PFSK-1 (cell line): ENCODE data around the gene KCNMA1.

ENCODE experiments used
- FOXP2 ChIP-seq: optimal IDR thresholded peaks from 2 replicates; pipeline ENCODE3; 2011; ENCODE audit warnings: borderline replicate concordance, control low read depth, inconsistent platforms; ENCODE audit not compliant: insufficient read depth; ENCODE audit errors: extremely low read length, extremely low read depth
- POLR2AphosphoS5 ChIP-seq: IDR thresholded peaks from 2 replicates; pipeline ENCODE4 v1.6.1; 2012; ENCODE audit warnings: low read depth, mild to moderate bottlenecking, control low read depth, low read length, moderate library complexity
- SIN3A ChIP-seq: IDR thresholded peaks from 2 replicates; pipeline ENCODE4 v1.6.1; 2012; ENCODE audit warnings: mild to moderate bottlenecking, low read length, moderate library complexity, borderline replicate concordance; ENCODE audit not compliant: insufficient read depth
- TAF1 ChIP-seq: IDR thresholded peaks from 2 replicates; pipeline ENCODE4 v1.6.1; 2012; ENCODE audit warnings: low read length, control low read depth, borderline replicate concordance; ENCODE audit not compliant: insufficient read depth
- TF ChIP-seq, protein P1 (sequence below), 2 experiments: IDR thresholded peaks; 2 replicates each; pipeline versions ENCODE4 v1.6.1 to v1.8.0; 2011 to 2012; ENCODE audit warnings: low read depth in 2 of 2, low read length in 2 of 2, control low read depth in 1 of 2, inconsistent platforms in 1 of 2, mild to moderate bottlenecking in 1 of 2, moderate library complexity in 1 of 2; ENCODE audit not compliant: insufficient read depth in 1 of 2

Gene KCNMA1

DNA sequence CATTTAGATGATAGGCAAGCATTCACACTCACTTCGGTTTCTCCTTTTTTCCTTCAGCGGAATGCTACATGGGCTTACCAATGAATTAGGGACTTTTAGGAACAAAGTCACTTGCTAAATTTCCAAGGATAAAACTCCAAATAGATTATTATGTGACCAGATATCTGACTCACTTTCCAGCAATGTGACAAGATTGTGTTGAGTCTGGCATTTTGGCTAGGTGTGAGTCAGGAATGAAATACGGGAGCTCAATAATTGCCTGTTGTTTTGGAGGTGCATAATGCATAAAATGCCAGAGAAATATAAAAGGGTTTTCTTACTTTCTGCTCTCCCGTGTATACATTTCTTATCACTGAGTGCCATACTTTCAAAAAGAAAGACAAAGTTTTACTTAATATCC, 721.1 kb downstream of the KCNMA1 start:
- TF ChIP-seq TAF1 (no peak), SIN3A (no peak), POLR2AphosphoS5 (no peak), FOXP2 (no peak)
- TF ChIP-seq, protein P1, sequence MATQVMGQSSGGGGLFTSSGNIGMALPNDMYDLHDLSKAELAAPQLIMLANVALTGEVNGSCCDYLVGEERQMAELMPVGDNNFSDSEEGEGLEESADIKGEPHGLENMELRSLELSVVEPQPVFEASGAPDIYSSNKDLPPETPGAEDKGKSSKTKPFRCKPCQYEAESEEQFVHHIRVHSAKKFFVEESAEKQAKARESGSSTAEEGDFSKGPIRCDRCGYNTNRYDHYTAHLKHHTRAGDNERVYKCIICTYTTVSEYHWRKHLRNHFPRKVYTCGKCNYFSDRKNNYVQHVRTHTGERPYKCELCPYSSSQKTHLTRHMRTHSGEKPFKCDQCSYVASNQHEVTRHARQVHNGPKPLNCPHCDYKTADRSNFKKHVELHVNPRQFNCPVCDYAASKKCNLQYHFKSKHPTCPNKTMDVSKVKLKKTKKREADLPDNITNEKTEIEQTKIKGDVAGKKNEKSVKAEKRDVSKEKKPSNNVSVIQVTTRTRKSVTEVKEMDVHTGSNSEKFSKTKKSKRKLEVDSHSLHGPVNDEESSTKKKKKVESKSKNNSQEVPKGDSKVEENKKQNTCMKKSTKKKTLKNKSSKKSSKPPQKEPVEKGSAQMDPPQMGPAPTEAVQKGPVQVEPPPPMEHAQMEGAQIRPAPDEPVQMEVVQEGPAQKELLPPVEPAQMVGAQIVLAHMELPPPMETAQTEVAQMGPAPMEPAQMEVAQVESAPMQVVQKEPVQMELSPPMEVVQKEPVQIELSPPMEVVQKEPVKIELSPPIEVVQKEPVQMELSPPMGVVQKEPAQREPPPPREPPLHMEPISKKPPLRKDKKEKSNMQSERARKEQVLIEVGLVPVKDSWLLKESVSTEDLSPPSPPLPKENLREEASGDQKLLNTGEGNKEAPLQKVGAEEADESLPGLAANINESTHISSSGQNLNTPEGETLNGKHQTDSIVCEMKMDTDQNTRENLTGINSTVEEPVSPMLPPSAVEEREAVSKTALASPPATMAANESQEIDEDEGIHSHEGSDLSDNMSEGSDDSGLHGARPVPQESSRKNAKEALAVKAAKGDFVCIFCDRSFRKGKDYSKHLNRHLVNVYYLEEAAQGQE (IDR thresholded peaks at IDR 0.05; ENCODE audit: insufficient read depth in 1 of 2, low read depth in 2 of 2, low read length in 2 of 2): no peak

DNA sequence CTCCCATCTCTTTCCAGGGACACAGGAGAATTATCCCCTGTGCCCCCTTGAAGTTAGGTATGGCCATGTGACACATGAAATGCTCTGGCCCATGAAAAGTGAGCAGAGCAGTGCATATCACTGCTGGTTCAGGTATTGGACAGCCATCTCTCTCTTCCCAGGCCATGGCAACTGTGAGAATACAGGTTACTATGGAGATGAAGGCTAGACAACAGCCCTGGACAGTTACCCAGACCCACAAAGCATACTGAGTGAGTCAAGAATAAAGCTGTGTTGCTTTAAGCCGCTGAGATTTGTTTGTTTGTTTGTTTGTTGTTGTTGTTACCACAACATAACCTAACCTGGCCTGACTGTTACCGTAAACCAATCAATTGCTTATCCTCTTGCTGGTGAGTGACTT, 722.3 kb downstream of the KCNMA1 start:
- TF ChIP-seq TAF1 (no peak), POLR2AphosphoS5 (no peak), SIN3A (no peak), FOXP2 (no peak)
- TF ChIP-seq, protein P1 (IDR thresholded peaks at IDR 0.05; ENCODE audit: insufficient read depth in 1 of 2, low read depth in 2 of 2, low read length in 2 of 2): no peak

DNA sequence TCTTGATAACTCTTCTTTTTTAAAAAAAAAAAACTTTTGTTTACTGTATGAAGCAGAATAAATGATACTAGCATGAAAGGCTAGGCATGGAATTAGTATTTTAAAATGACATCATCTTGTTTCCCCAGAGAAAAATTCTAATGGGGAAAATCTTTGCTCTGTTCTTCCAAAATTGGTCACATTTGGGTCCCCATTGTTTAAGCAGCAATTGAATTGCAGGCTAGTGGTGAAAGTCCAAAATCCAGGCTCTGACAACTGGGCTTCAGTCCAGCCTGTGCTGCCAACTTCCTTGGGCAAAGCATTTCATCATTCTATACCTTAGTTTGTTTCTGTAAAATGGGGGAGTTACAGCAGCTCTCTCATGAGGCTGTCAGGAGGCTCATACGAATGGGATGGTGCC, 726.4 kb downstream of the KCNMA1 start:
- TF ChIP-seq, protein P1 (IDR thresholded peaks at IDR 0.05; ENCODE audit: insufficient read depth in 1 of 2, low read depth in 2 of 2, low read length in 2 of 2): no peak

DNA sequence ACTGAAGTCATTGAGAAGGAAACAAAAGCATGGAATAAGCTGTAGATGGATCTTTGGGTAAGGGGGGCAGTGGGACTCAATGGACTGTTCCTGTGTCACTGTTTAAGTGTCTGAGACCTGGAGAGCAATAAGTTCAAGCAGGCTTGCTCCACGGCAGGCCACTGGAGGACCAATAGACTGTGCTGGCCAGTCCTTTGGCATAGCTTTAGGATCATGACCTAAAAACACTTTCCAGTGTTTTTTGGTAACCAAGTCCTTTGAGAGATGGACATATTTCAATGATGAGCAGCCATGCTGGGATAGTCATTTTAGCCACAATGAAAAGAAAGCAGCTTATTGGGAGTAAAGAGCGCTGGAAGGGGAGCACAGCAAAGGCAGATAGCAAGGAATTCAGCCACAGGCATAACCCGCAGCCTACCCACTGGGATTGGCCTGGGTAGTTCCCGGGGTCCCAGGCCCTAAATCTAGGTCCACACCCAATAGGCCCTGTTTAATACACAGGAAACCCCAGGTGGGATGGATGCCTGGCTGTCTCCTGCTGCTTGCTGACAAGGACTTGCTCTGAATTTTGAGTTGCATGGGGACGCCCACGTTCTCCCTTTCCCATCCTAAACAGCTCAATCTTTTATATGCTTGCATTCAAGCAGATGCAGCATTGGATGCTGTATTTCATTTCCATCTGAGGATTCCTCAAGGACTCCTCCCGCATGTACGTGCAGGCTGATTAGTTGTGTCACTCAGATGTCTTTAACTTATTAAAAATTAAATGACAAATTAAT, 727.2 kb downstream of the KCNMA1 start:
- no peak for TF ChIP-seq FOXP2
- no peak for TF ChIP-seq POLR2AphosphoS5
- TF ChIP-seq, protein P1 (IDR thresholded peaks at IDR 0.05; ENCODE audit: insufficient read depth in 1 of 2, low read depth in 2 of 2, low read length in 2 of 2): no peak
- no peak for TF ChIP-seq SIN3A
- TF ChIP-seq TAF1: no peak

DNA sequence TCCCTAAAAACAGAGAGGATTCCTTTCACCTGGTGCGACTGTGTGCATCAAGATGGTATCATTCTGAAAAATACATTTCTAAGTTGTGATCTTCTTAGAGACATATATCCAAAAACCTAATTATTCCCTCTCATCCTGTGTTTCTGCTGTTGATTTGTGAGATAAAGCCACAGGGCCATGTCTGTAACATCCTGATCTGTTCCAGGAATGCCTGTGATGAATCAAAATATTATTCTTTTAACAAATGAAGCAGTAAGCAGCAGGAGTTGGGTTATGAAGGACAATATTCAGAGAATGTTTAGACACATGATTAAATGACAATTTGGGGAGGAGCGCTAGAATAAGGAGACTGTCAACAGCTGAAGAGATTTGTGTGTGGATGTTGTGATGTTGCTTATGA, 731.4 kb downstream of the KCNMA1 start:
- TF ChIP-seq TAF1: no peak
